Measurements from ENCODE around the gene CSRP1. TPM values are rescaled to one million over a fixed set of nuclear protein-coding genes. Genes with fewer than 3 reads are reported as not detected.

Gene CSRP1
- total RNA-seq, 1 donor from 2014 or later, result 317 TPM

DNA sequence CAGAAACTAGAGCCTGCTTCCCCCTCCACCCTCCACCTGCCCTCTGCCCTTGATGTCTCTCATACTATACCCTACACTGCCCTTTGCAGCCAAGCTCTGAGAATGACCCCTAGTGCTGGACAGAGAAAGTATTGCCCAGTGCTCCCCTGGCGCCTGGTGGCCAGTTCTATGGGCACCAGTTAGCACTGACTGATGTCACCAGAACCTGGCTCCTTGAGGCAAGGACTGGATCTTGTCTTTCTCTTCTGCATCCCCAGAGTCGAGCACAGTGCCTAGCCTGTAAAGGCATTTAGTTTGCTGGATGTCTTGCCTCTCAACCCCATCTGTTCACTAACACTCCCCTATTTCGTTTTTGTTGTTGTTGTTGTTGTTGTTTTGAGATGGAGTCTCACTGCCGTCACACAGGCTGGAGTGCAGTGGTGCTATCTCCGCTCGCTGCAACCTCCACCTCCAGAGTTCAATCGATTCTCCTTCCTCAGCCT lies 43.8 kb downstream of the CSRP1 start:
- peaks cover 54% of the 10 kb centered on the region for H3K4me1 Mint-ChIP-seq (ENCODE audit: low read depth, unreplicated experiment)
- no peaks in the 10 kb centered on the region for H3K27me3 Mint-ChIP-seq (ENCODE audit: low read depth, unreplicated experiment)
- Histone ChIP-seq H3K9ac (ENCODE audit: low read length) (peak overlapping the region; percentile 87), H3K4me2 (ENCODE audit: low read length) (peak overlapping the region; percentile 80), H2AFZ (ENCODE audit: low read depth, low read length) (no peak overlapping the region), H3K27ac (ENCODE audit: low read depth, low read length) (peak overlapping the region; percentile 99), H3K9me3 (ENCODE audit: insufficient read depth, low read depth, low read length) (no peaks in the 10 kb centered on the region), H3K4me3 (ENCODE audit: insufficient read depth, low read depth, low read length) (no peak overlapping the region), H3K36me3 (ENCODE audit: insufficient read depth, low read length) (peaks cover 13% of the 10 kb centered on the region), H3K79me2 (ENCODE audit: insufficient read depth, low read length) (peaks cover 41% of the 10 kb centered on the region), H3K27me3 (ENCODE audit: insufficient read depth, low read length) (no peaks in the 10 kb centered on the region), H3K4me1 (ENCODE audit: insufficient read depth, low read length) (peaks cover 55% of the 10 kb centered on the region), H4K20me1 (ENCODE audit: insufficient read depth, low read length) (peaks cover 33% of the 10 kb centered on the region)
- DNase-seq (ENCODE audit: low read depth), result no peak
- no peaks in the 10 kb centered on the region for H3K9me3 Mint-ChIP-seq (ENCODE audit: unreplicated experiment)
- TF ChIP-seq, protein P1, sequence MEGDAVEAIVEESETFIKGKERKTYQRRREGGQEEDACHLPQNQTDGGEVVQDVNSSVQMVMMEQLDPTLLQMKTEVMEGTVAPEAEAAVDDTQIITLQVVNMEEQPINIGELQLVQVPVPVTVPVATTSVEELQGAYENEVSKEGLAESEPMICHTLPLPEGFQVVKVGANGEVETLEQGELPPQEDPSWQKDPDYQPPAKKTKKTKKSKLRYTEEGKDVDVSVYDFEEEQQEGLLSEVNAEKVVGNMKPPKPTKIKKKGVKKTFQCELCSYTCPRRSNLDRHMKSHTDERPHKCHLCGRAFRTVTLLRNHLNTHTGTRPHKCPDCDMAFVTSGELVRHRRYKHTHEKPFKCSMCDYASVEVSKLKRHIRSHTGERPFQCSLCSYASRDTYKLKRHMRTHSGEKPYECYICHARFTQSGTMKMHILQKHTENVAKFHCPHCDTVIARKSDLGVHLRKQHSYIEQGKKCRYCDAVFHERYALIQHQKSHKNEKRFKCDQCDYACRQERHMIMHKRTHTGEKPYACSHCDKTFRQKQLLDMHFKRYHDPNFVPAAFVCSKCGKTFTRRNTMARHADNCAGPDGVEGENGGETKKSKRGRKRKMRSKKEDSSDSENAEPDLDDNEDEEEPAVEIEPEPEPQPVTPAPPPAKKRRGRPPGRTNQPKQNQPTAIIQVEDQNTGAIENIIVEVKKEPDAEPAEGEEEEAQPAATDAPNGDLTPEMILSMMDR (IDR thresholded peaks at IDR 0.05; ENCODE audit: insufficient read depth, low read depth, low read length), result peak; percentile 7
- TF ChIP-seq EZH2 (IDR thresholded peaks at IDR 0.05; ENCODE audit: insufficient read depth, low read length), result no peak
- FAIRE-seq, result peak; percentile 13
- peak overlapping the region; percentile 97 for H3K27ac Mint-ChIP-seq (ENCODE audit: unreplicated experiment)
- no peak overlapping the region for H3K4me3 Mint-ChIP-seq (ENCODE audit: unreplicated experiment)
- peaks cover 13% of the 10 kb centered on the region for H3K36me3 Mint-ChIP-seq (ENCODE audit: low read depth, unreplicated experiment)

DNA sequence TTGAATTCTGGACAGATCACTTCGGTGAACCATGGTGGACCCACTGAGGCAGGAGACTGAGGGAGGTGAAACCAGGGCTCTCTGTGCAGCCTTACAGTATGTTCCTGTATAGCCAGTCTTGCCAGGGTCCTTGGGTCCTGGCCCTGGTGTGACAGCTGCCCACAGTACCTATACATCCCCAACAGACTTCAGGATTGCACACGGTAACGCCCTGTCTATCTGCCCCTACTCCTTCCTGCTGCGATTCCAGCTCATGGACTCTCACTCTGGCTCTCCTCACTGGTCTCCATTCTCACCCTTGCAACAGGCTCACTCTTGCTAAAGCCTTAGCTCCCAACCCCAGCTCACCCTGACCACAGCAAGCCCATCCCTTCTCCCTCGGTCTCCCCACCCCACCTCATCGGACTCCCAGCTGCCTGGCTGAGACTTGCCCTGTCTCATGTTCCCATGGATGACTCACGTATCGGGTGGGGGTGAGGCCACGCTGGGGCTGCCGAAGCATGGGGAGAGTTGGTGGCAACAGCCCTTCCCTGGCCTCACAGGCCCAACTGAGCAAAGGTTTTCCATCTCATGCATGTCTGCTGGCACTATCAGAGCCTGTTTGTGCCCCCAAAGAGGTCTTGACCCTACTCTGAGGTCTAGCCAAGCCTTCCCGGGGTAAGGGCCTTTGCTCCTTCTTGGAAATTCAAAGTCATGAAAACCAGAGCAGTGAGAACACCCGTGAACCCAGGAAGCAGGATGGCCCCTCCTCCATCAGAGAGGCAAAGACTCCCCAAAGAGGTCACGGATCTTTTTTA lies 45.1 kb downstream of the CSRP1 start:
- Histone ChIP-seq H3K27me3 (ENCODE audit: insufficient read depth, low read length) (no peaks in the 10 kb centered on the region), H3K9me3 (ENCODE audit: insufficient read depth, low read depth, low read length) (no peaks in the 10 kb centered on the region), H4K20me1 (ENCODE audit: insufficient read depth, low read length) (peaks cover 20% of the 10 kb centered on the region), H2AFZ (ENCODE audit: low read depth, low read length) (no peak overlapping the region), H3K4me1 (ENCODE audit: insufficient read depth, low read length) (peaks cover 64% of the 10 kb centered on the region), H3K4me2 (ENCODE audit: low read length) (peak overlapping the region; percentile 80), H3K27ac (ENCODE audit: low read depth, low read length) (peak overlapping the region; percentile 99), H3K9ac (ENCODE audit: low read length) (peak overlapping the region; percentile 87), H3K4me3 (ENCODE audit: insufficient read depth, low read depth, low read length) (peak overlapping the region; percentile 26), H3K79me2 (ENCODE audit: insufficient read depth, low read length) (peaks cover 28% of the 10 kb centered on the region), H3K36me3 (ENCODE audit: insufficient read depth, low read length) (peaks cover 13% of the 10 kb centered on the region)
- H3K36me3 Mint-ChIP-seq (ENCODE audit: low read depth, unreplicated experiment), result peaks cover 10% of the 10 kb centered on the region
- H3K27me3 Mint-ChIP-seq (ENCODE audit: low read depth, unreplicated experiment), result no peaks in the 10 kb centered on the region
- no peaks in the 10 kb centered on the region for H3K9me3 Mint-ChIP-seq (ENCODE audit: unreplicated experiment)
- peak overlapping the region; percentile 62 for H3K4me3 Mint-ChIP-seq (ENCODE audit: unreplicated experiment)
- H3K27ac Mint-ChIP-seq (ENCODE audit: unreplicated experiment), result peak overlapping the region; percentile 97
- H3K4me1 Mint-ChIP-seq (ENCODE audit: low read depth, unreplicated experiment), result peaks cover 66% of the 10 kb centered on the region
- TF ChIP-seq EZH2 (IDR thresholded peaks at IDR 0.05; ENCODE audit: insufficient read depth, low read length), result no peak
- TF ChIP-seq, protein P1 (IDR thresholded peaks at IDR 0.05; ENCODE audit: insufficient read depth, low read depth, low read length), result no peak
- FAIRE-seq (no peak), DNase-seq (ENCODE audit: low read depth) (peak; percentile 99)

All from astrocyte (in vitro differentiated cells and primary cell).